ENCODE data around the gene ARF1. TPM values are rescaled to one million over a fixed set of nuclear protein-coding genes. Genes with fewer than 3 reads are reported as not detected.

The ARF1 gene
- polyA plus RNA-seq, 1 donor (not counting 4 experiments of a cell fraction or from before 2014, with no cell fraction given) = 295 TPM

- Histone ChIP-seq H3K9me3 (ENCODE audit: control insufficient read depth, low read depth, low read length) (no peaks in the 10 kb centered on the region), H3K27ac (ENCODE audit: control insufficient read depth, insufficient read depth, low read length) (peak overlapping the region; percentile 50), H3K9me1 (ENCODE audit: control insufficient read depth, extremely low read depth, insufficient read depth, low read length) (no peaks in the 10 kb centered on the region), H2AFZ (ENCODE audit: control insufficient read depth, low read length) (no peak overlapping the region), H3K27me3 (ENCODE audit: control insufficient read depth, extremely low read depth, insufficient read depth, low read length) (no peaks in the 10 kb centered on the region), H3K4me3 (ENCODE audit: control insufficient read depth in 2 of 3, extremely low read depth in 1 of 3, insufficient read depth in 2 of 3, low read depth in 1 of 3, low read length in 3 of 3) (peak overlapping the region; percentile 74 to 93 (median 88)), H3K36me3 (ENCODE audit: control insufficient read depth in 2 of 2, extremely low read depth in 1 of 2, insufficient read depth in 2 of 2, low read length in 2 of 2) (peaks cover 3 to 14% of the 10 kb centered on the region in 2 experiments), H4K20me1 (ENCODE audit: control insufficient read depth, extremely low read depth, insufficient read depth, low read length) (no peaks in the 10 kb centered on the region), H3K4me2 (ENCODE audit: control insufficient read depth, extremely low read depth, insufficient read depth, low read depth, low read length) (peak overlapping the region; percentile 89), H3K9ac (ENCODE audit: control insufficient read depth, extremely low read depth, insufficient read depth, low read length) (peak overlapping the region; percentile 92), H3K79me2 (ENCODE audit: control insufficient read depth, insufficient read depth, low read length) (peaks cover 17% of the 10 kb centered on the region), H3K4me1 (ENCODE audit: control insufficient read depth, extremely low read depth, insufficient read depth, low read length) (peaks cover 17% of the 10 kb centered on the region)
- TF ChIP-seq EZH2 (IDR thresholded peaks at IDR 0.05; ENCODE audit: low read length) = no peak
- FAIRE-seq (no peak), DNase-seq (ENCODE audit: low read depth, low spot score) (no peak)
- dilution Hi-C loops (cut with MboI; ENCODE audit: extremely low pct_ligation_motif_present, low sequenced_read_pairs) = no loop called here
Measured at GRCh38 chr1:228108055-228108690, 25.7 kb downstream of the ARF1 start.

DNA sequence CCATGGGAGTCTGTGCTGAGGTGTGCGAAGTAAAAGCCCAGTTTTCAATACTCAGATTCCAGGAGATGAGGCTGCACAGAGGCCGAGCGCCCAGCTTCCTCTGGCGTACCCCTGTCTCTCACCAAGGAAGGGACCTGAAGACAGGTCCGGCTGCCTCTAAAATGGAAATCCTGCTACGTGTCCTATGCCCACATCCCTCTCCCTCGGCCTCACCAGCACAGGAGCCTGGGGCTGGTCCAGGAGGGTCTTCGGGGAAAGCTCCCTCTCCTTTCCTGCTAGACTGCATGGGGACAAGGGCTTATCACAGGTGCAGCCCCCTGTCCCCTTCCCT, 26.2 kb downstream of the ARF1 start:
- Histone ChIP-seq H3K9ac (ENCODE audit: control insufficient read depth, extremely low read depth, insufficient read depth, low read length) (peak overlapping the region; percentile 92), H3K79me2 (ENCODE audit: control insufficient read depth, insufficient read depth, low read length) (peaks cover 17% of the 10 kb centered on the region), H3K27ac (ENCODE audit: control insufficient read depth, insufficient read depth, low read length) (peak overlapping the region; percentile 50), H3K4me3 (ENCODE audit: control insufficient read depth in 2 of 3, extremely low read depth in 1 of 3, insufficient read depth in 2 of 3, low read depth in 1 of 3, low read length in 3 of 3) (peak overlapping the region; percentile 74 to 93 (median 88)), H3K27me3 (ENCODE audit: control insufficient read depth, extremely low read depth, insufficient read depth, low read length) (no peaks in the 10 kb centered on the region), H3K36me3 (ENCODE audit: control insufficient read depth in 2 of 2, extremely low read depth in 1 of 2, insufficient read depth in 2 of 2, low read length in 2 of 2) (peaks cover 3 to 14% of the 10 kb centered on the region in 2 experiments), H3K9me3 (ENCODE audit: control insufficient read depth, low read depth, low read length) (no peaks in the 10 kb centered on the region), H4K20me1 (ENCODE audit: control insufficient read depth, extremely low read depth, insufficient read depth, low read length) (no peaks in the 10 kb centered on the region), H3K9me1 (ENCODE audit: control insufficient read depth, extremely low read depth, insufficient read depth, low read length) (no peaks in the 10 kb centered on the region), H3K4me2 (ENCODE audit: control insufficient read depth, extremely low read depth, insufficient read depth, low read depth, low read length) (peak overlapping the region; percentile 89), H2AFZ (ENCODE audit: control insufficient read depth, low read length) (peak overlapping the region; percentile 90), H3K4me1 (ENCODE audit: control insufficient read depth, extremely low read depth, insufficient read depth, low read length) (peaks cover 15% of the 10 kb centered on the region)
- TF ChIP-seq CTCF (optimal IDR thresholded peaks at IDR 0.05 in 1 of 3, IDR thresholded peaks at IDR 0.05 in 1 of 3, conservative IDR thresholded peaks at IDR 0.05 in 1 of 3; ENCODE audit: extremely low read depth in 1 of 3, insufficient read depth in 2 of 3, low read length in 3 of 3) = no peak
- TF ChIP-seq EZH2 (IDR thresholded peaks at IDR 0.05; ENCODE audit: low read length) = no peak
- DNase-seq (ENCODE audit: low read depth, low spot score) (no peak), FAIRE-seq (no peak)
- dilution Hi-C loops (cut with MboI; ENCODE audit: extremely low pct_ligation_motif_present, low sequenced_read_pairs) = no loop called here

Data from keratinocyte (primary cell).